GM19238 (cell line): ENCODE data around the gene ADAMTS6.

ENCODE experiments used
- DNase-seq: peaks from one replicate; pipeline ENCODE4 v3.0.0; 2011; ENCODE audit warnings: low spot score; ENCODE audit not compliant: insufficient read length

The ADAMTS6 gene

GRCh38 chr5:65149827-65150226 is 331.9 kb downstream of the ADAMTS6 start:
- DNase-seq: no peak

DNA sequence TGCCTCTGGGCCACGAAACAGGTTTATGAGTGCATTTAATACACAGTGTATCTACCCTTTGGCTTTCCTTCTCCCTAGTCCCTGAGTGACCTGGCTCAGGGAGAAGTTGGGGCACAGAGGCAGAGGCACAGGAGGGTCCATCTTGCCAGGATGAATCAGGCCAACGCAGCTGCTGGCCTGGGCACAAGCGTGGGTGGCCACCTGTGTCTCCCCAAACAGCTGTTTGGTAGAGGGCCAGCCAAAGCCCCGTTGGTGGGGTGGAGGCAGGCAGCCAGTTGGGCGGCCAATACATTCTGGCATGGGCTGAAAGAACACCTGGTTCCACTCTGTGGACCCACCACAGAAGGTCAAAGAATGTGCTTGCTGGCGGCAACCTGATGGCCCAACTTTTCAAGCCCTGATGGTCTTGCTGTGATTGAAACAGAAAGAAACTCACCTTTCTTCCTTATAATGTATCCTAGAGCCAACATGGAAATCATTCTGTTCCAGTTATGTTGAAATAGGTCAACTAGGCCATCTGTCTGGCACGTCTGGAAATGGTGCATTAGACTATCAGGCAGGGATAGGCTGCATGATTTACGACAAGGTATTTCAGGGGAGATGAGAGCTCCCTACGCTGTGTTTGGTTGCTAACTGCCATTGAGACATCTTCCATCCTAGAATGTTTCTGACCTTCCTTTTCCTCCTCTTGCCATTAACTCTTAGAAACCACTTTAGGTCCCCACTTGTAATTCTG is 337.4 kb downstream of the ADAMTS6 start:
- DNase-seq: no peak

GRCh38 chr5:65142511-65143011 is 339.2 kb downstream of the ADAMTS6 start:
- DNase-seq: no peak

- no peak for DNase-seq
Measured at GRCh38 chr5:65142016-65142415, 339.7 kb downstream of the ADAMTS6 start.

GRCh38 chr5:65141493-65141892 is 340.2 kb downstream of the ADAMTS6 start:
- no peak for DNase-seq

GRCh38 chr5:65137631-65138030 is 344.1 kb downstream of the ADAMTS6 start:
- no peak for DNase-seq

GRCh38 chr5:65133477-65134110 is 348.1 kb downstream of the ADAMTS6 start:
- no peak for DNase-seq

DNA sequence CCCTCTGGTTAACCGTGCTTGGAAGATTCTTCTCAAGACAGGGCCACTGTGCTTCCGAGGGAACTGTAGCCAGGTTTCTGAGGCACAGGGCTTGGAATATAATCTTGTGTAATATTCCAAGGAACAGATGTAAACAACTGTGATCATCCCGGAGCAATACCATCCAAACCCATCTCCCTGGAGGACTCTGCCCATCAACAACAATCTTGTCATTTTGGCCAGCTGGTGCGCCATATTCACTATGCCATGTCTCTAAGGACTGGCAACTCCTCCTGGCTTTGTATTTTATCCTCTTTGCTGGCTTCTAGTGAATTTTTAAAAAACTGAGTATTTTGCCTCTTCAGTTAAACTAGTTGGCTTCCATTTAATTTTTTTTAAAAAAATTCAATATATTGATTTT is 349.3 kb downstream of the ADAMTS6 start:
- DNase-seq: no peak

- no peak for DNase-seq
Measured at GRCh38 chr5:65128226-65128625, 353.5 kb downstream of the ADAMTS6 start.

DNA sequence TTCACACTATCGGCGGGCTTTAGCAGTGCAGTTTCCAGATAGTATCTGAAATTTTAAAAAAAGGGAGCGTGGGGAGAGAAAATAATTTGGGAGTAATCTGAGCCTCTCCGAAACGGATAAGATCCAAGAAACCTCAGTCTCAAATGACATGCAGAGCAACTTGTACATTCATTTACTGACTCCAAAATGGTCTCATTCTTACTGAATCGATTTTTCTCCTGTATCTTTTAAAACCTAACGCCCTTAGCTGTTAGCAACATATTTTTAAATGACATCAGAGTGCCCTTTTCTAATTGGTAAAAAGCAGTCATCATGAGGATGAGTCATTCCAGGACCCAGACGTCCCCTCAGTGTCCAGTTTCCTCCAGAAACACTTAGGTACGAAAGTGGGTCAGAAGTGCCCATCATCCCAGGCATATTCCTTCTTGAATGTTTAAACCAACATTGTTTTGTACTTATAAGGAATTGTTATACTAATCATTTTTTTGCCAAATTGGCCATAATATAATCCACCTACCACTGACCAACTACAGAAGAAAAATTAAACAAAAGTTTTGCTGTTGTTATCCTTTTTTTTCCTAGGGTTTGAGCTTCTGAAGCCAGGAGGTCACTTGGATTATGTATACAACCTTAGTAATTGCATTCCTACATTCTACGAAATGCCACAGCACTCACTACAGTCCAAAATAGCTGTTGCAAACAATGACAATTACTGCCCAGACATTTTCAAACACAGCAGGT is 354.4 kb downstream of the ADAMTS6 start:
- no peak for DNase-seq

GRCh38 chr5:65126542-65127069 is 355.1 kb downstream of the ADAMTS6 start:
- DNase-seq: no peak

- DNase-seq: no peak
Measured at GRCh38 chr5:65125591-65126541, 355.9 kb downstream of the ADAMTS6 start.

GRCh38 chr5:65121880-65122436 is 359.8 kb downstream of the ADAMTS6 start:
- no peak for DNase-seq

DNA sequence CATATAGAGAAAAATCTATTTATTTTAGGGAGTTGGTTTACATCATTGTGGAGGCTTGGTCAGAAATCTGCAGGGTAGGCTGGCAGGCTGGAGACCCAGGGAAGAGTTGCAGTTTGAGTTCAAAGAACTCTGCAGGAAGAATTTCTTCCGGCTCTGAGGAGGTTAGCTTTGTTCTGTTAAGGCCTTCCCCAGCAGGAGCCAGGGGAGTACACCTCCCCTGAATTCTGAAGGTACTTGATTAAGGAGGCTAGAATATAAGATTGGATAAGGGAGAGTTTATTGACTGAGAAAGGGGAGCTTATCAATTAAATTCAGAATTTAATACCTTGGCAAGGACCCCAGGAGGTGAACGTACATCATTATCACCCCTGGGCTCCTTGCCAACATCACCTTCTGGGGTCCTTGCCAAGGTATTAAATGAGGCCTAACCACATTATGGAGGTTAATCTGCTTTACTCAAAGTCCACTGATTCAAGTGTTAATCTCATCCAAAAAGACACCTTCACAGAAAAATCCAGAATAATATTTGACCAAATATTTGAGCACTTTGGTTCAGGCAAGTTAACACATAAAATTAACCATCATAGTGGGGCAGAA is 361.3 kb downstream of the ADAMTS6 start:
- no peak for DNase-seq

GRCh38 chr5:65117525-65117924 is 364.2 kb downstream of the ADAMTS6 start:
- DNase-seq: no peak

DNA sequence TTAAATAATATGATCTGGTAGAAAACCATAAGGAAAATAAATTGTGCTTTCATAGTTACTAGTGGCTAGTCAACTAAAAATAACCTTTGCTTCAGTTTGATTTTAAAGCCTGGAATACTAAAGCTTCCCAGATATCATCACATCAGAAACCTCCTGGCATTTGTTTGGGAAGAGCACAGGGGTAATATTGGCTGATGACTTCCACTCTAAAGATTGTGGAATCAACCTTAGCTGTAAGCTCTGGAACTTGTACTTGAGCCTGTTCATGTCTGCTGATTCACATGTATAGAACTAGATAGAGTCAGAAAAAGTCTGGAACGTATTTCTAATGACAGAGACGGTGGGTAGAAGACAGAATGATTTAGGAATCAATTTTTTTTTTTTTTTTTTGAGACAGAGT is 367.9 kb downstream of the ADAMTS6 start:
- no peak for DNase-seq

DNA sequence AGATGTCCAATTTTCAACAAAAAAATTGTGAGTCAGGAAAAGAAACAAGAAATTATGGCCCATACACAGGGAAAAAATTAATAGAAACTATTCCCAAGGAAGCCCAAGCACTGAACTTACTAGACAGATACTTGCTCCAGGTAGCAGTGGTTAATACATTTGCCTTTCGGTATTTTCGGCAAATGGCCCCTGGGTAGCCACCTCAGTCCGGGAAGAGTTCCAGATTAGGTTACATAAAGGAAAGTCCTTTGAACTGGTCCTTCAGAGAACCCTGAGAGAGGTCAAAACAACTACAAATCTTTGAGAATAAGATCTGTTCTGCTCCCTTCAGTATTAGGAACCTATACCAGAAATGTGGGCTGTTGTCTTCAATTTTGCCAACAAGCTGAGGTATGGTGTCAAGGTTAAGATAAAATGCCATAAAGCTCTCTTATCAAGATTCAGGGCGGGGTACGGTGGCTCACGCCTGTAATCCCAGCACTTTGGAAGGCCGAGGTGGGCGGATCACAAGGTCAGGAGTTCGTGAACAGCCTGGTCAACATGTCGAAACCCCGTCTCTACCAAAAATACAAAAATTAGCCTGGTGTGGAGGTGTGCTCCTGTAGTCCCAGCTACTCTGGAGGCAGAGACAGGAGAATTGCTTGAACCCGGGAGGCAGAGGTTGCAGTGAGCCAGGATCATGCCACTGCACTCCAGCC is 369.6 kb downstream of the ADAMTS6 start:
- no peak for DNase-seq

GRCh38 chr5:65108786-65109743 is 372.7 kb downstream of the ADAMTS6 start:
- no peak for DNase-seq
